CD4-positive, CD25-positive, alpha-beta regulatory T cell (primary cell): ENCODE results near the gene ZNF276. TPM values are rescaled to one million over a fixed set of nuclear protein-coding genes. Genes with fewer than 3 reads are reported as not detected.
"Not testable (repeated sequence)": the region's sequence is repeated elsewhere in the genome, so short reads cannot be mapped to it uniquely, and the experiment has no call there.

ENCODE experiments used
- ATAC-seq, 2 donors: fragments of 150-1000 bp; cut with Tn5 transposase; one replicate each; pipeline ENCODE4 v1.10.0; 2021; ENCODE audit warnings: low read depth in 2 of 2, moderate number of reproducible peaks in 2 of 2, moderate library complexity in 1 of 2
- DNase-seq, 3 donors: peaks; one replicate each; pipeline versions ENCODE4 v3.0.0 to v3.0.0-alpha.2; 2012 to 2022; ENCODE audit warnings: mixed read lengths in 1 of 3
- H3K27ac ChIP-seq: one replicate; pipeline ENCODE4 v1.7.0; 2013; ENCODE audit warnings: mild to moderate bottlenecking, low read length; ENCODE audit not compliant: insufficient read depth, poor library complexity, severe bottlenecking
- H3K27me3 ChIP-seq: one replicate; pipeline ENCODE4 v1.7.0; 2013; ENCODE audit warnings: low read length; ENCODE audit not compliant: control insufficient read depth, insufficient read depth
- H3K36me3 ChIP-seq: one replicate; pipeline ENCODE4 v1.7.0; 2013; ENCODE audit warnings: mild to moderate bottlenecking, low read length, moderate library complexity; ENCODE audit not compliant: control insufficient read depth, insufficient read depth
- H3K4me1 ChIP-seq: 2 replicates; pipeline ENCODE4 v1.7.0; 2013; ENCODE audit warnings: mild to moderate bottlenecking, low read length; ENCODE audit not compliant: insufficient read depth, control insufficient read depth, poor library complexity, severe bottlenecking
- H3K4me3 ChIP-seq: one replicate; pipeline ENCODE4 v1.7.0; 2013; ENCODE audit warnings: low read depth, mild to moderate bottlenecking, low read length, moderate library complexity
- H3K9me3 ChIP-seq, 2 experiments: 1 replicate in 1 of 2; 2 replicates in 1 of 2; pipeline ENCODE4 v1.7.0; 2013; ENCODE audit warnings: low read length in 2 of 2, mild to moderate bottlenecking in 1 of 2, moderate library complexity in 1 of 2; ENCODE audit not compliant: control insufficient read depth in 2 of 2
- H3K27ac Mint-ChIP-seq, 3 donors: one replicate each; pipeline ENCODE4 v1.8.0; 2020 to 2022; ENCODE audit warnings: mild to moderate bottlenecking in 3 of 3, mixed read lengths in 3 of 3, moderate library complexity in 2 of 3
- H3K27me3 Mint-ChIP-seq: one replicate; pipeline ENCODE4 v1.8.0; 2022; ENCODE audit warnings: mild to moderate bottlenecking, mixed read lengths
- H3K36me3 Mint-ChIP-seq: one replicate; pipeline ENCODE4 v1.8.0; 2020; ENCODE audit warnings: mixed read lengths
- H3K4me1 Mint-ChIP-seq, 4 donors: one replicate each; pipeline ENCODE4 v1.8.0; 2020 to 2022; ENCODE audit warnings: mixed read lengths in 4 of 4, mild to moderate bottlenecking in 1 of 4
- H3K4me3 Mint-ChIP-seq, 4 donors: one replicate each; pipeline ENCODE4 v1.8.0; 2020 to 2022; ENCODE audit warnings: mild to moderate bottlenecking in 4 of 4, mixed read lengths in 4 of 4, moderate library complexity in 3 of 4
- H3K9me3 Mint-ChIP-seq, 7 donors: one replicate each; pipeline ENCODE4 v1.8.0; 2020 to 2022; ENCODE audit warnings: mixed read lengths in 7 of 7, mild to moderate bottlenecking in 3 of 7, moderate library complexity in 2 of 7
- polyA plus RNA-seq, 4 donors: library from polyadenylated mRNA; unstranded; fragments of 300-500 nt; fragmentation: Illumina TruSeq; gene quantifications; one replicate each; pipeline ENCODE4 v1.2.3, GENCODE V29; 2021
- total RNA-seq: library from RNA; stranded (reverse); gene quantifications from one replicate; pipeline ENCODE4 v1.2.3, GENCODE V29; 2022

The ZNF276 gene, protein sequence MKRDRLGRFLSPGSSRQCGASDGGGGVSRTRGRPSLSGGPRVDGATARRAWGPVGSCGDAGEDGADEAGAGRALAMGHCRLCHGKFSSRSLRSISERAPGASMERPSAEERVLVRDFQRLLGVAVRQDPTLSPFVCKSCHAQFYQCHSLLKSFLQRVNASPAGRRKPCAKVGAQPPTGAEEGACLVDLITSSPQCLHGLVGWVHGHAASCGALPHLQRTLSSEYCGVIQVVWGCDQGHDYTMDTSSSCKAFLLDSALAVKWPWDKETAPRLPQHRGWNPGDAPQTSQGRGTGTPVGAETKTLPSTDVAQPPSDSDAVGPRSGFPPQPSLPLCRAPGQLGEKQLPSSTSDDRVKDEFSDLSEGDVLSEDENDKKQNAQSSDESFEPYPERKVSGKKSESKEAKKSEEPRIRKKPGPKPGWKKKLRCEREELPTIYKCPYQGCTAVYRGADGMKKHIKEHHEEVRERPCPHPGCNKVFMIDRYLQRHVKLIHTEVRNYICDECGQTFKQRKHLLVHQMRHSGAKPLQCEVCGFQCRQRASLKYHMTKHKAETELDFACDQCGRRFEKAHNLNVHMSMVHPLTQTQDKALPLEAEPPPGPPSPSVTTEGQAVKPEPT
- total RNA-seq (108 TPM), polyA plus RNA-seq (10 to 100 TPM; 15.5 to 20.9 (median 19.7) TPM)

DNA sequence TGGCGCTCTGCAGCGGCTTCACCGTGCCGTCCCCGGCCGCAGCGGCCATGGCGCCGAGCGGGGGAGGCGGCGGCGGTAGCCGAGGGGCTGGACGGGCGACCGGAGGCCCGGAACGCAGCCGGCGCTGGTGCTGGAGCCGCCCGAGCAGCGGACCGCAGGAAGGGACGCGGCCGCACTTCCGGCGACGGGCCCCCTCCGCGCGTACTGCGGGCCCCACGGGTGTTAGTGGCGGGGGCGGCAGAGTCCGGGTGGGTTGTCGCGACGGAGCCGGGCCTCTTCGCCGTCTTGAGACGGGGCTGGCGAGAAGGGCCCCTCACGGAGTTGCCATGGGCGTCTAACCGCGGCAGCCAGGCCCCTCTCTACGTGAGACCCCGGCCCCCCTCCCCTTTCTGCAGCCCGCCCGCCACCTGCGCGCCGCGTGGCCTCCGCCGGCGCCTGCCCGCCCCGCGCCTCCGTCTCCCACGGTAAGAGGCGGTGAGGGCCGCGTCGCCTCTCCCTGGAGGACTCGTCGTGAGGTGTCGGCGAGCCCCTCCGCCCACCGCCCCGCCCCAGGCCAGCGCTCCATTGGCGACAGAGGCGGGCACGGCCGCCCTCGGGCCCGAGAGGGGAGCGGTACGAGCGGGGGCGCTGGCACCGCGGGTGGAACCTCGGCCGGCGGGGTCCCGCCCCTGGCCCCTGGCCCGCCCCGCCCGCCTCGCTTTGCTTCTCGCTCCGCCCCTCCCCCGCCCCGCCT lies at the start of gene ZNF276, which contains the start of gene VPS9D1:
Gene ZNF276, plus strand, starts transcription at position 725 of the 733 bp plus-strand sequence. CDS start 104 bp downstream, outside the sequence.
Gene VPS9D1, minus strand, starts transcription at position 86 of the 733 bp plus-strand sequence. Its CDS starts 37 bp downstream, at position 49.
- Histone ChIP-seq H3K27me3 (no peaks in the 10 kb centered on the region), H3K4me1 (peaks cover 56% of the 10 kb centered on the region), H3K9me3 (no peaks in the 10 kb centered on the region), H3K27ac (peak within 1 kb of the TSS; percentile 89), H3K4me3 (peak within 1 kb of the TSS; percentile 75), H3K36me3 (peaks cover 19% of the 10 kb centered on the region)
- Mint-ChIP-seq H3K4me3 (peak within 1 kb of the TSS; percentile 94 to 100 (median 98)), H3K27me3 (peaks cover 14% of the 10 kb centered on the region), H3K27ac (peak within 1 kb of the TSS; percentile 96 to 99 (median 97)), H3K9me3 (peaks cover 0 to 2% (median 0%) of the 10 kb centered on the region in 7 donors), H3K36me3 (peaks cover 9% of the 10 kb centered on the region), H3K4me1 (peaks cover 0 to 43% (median 17%) of the 10 kb centered on the region in 4 donors)
- peak; percentile 76 to 84 (median 83) for DNase-seq
- peak; percentile 37 to 51 for ATAC-seq

DNA sequence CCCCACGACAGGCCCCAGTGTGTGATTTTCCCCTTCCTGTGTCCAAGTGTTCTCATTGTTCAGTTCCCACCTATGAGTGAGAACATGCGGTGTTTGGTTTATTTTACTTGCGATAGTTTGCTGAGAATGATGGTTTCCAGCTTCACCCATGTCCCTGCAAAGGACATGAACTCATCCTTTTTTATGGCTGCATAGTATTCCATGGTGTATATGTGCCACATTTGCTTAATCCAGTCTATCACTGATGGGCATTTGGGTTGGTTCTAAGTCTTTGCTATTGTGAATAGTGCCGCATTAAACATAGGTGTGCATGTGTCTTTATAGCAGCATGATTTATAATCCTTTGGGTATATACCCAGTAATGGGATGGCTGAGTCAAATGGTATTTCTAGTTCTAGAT lies 49.8 kb upstream of the ZNF276 start:
- H3K27me3 Mint-ChIP-seq, H3K36me3 Mint-ChIP-seq, H3K9me3 Mint-ChIP-seq, H3K4me1 ChIP-seq, H3K36me3 ChIP-seq, H3K9me3 ChIP-seq, H3K27ac Mint-ChIP-seq, H3K4me1 Mint-ChIP-seq, H3K27me3 ChIP-seq, DNase-seq, ATAC-seq, H3K27ac ChIP-seq, H3K4me3 ChIP-seq: not testable (repeated sequence)
- H3K4me3 Mint-ChIP-seq: peak overlapping the region in 1 of 4 donors; percentile 2

DNA sequence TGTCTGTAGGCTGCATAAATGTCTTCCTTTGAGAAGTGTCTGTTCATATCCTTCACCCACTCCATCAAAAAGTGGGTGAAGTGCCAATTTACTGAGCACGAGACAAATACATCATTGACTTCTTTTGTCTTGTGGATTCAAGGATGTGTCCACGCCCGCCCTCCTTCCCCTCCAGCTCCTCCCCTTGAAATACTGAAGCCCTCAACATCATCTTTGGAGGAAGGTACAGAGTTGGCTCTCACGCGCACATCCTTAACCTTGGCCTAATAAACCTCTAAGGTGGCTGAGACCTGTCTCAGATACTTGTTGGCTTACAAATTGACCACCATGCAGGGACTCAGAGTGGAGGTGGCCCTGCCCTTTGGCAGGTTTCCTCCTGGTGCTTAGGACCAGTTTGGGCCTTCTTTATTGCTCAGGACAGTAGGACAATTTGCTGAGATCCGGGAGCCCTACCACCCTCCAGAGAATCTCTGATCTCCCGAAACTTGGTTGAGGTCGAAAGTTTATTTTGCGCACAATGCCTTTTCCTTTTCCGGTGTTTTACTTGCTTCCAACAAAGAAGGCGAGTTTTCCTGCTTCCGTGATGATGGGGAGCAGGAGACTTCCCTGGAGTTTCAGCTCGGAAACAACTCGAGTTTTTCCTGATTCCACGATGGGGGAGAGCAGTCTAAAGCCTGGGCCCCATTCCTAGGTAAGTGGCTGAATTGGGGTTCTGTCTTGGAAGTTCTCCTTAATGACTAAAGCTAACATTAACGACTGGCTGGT lies 49.0 kb upstream of the ZNF276 start:
- Histone ChIP-seq H3K36me3 (no peaks in the 10 kb centered on the region), H3K4me1 (no peaks in the 10 kb centered on the region), H3K9me3 (no peaks in the 10 kb centered on the region), H3K4me3 (no peak overlapping the region), H3K27me3 (no peaks in the 10 kb centered on the region), H3K27ac (no peak overlapping the region)
- peaks cover 0 to 6% (median 2%) of the 10 kb centered on the region in 4 donors for H3K4me1 Mint-ChIP-seq
- no peaks in the 10 kb centered on the region for H3K27me3 Mint-ChIP-seq
- no peaks in the 10 kb centered on the region for H3K9me3 Mint-ChIP-seq
- no peaks in the 10 kb centered on the region for H3K36me3 Mint-ChIP-seq
- ATAC-seq (no peak), DNase-seq (no peak)
- H3K27ac Mint-ChIP-seq: no peak overlapping the region
- H3K4me3 Mint-ChIP-seq: no peak overlapping the region

DNA sequence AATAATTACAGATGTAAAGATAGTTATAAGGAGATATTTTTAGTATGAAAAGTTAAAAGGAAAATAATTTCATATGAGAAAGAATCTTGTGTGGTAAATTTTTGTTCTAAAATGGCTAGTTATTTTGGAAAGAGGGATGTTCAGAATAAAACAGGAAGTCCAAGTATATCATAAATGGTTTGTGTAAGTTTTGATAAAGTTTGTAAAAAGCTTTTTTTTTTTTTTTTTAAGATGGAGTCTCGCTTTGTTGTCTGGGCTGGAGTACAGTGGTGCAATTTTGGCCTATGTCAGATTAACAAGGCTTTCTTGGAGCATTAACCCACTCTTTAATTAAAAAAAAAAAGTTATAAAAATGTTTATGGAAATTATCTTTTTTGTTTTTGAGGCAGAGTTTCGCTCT lies 43.1 kb upstream of the ZNF276 start:
- no peaks in the 10 kb centered on the region for H3K27me3 Mint-ChIP-seq
- H3K4me3 ChIP-seq: no peak overlapping the region
- no peak overlapping the region for H3K4me3 Mint-ChIP-seq
- no peaks in the 10 kb centered on the region for H3K9me3 ChIP-seq
- H3K9me3 Mint-ChIP-seq: peaks cover 0 to 2% (median 0%) of the 10 kb centered on the region in 7 donors
- no peak overlapping the region for H3K27ac Mint-ChIP-seq
- H3K4me1 ChIP-seq: no peaks in the 10 kb centered on the region
- no peaks in the 10 kb centered on the region for H3K36me3 Mint-ChIP-seq
- no peaks in the 10 kb centered on the region for H3K4me1 Mint-ChIP-seq
- H3K36me3 ChIP-seq: no peaks in the 10 kb centered on the region
- H3K27ac ChIP-seq: no peak overlapping the region
- no peaks in the 10 kb centered on the region for H3K27me3 ChIP-seq
- no peak for DNase-seq
- no peak for ATAC-seq

DNA sequence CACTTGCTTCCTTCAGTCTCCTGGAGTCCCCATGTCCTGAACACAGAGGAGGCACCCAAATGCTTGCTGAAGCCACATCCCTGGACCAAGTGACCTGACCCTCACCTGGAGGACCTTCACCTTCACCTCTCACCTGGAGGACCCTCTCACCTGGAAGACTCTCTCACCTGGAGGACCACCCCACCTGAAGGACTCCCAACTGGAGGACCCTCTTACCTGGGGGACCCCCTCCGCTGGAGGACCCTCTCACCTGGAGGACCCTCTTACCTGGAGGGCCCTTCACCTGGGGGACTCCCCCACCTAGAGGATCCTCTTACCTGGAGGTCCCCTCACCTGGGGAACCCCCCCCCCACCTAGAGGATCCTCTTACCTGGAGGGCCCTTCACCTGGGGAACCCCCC lies 35.4 kb upstream of the ZNF276 start:
- peak overlapping the region in 1 of 3 donors; percentile 69 for H3K27ac Mint-ChIP-seq
- no peak overlapping the region for H3K4me3 ChIP-seq
- peak overlapping the region; percentile 86 for H3K27ac ChIP-seq
- H3K36me3 ChIP-seq: peaks cover 10% of the 10 kb centered on the region
- DNase-seq (no peak), ATAC-seq (no peak)
- no peaks in the 10 kb centered on the region for H3K9me3 ChIP-seq
- H3K4me3 Mint-ChIP-seq: peak overlapping the region; percentile 32 to 95 (median 92)
- H3K36me3 Mint-ChIP-seq: peaks cover 10% of the 10 kb centered on the region
- H3K9me3 Mint-ChIP-seq: no peaks in the 10 kb centered on the region
- H3K4me1 Mint-ChIP-seq: peaks cover 0 to 27% (median 6%) of the 10 kb centered on the region in 4 donors
- peaks cover 15% of the 10 kb centered on the region for H3K4me1 ChIP-seq
- no peaks in the 10 kb centered on the region for H3K27me3 Mint-ChIP-seq
- no peaks in the 10 kb centered on the region for H3K27me3 ChIP-seq

DNA sequence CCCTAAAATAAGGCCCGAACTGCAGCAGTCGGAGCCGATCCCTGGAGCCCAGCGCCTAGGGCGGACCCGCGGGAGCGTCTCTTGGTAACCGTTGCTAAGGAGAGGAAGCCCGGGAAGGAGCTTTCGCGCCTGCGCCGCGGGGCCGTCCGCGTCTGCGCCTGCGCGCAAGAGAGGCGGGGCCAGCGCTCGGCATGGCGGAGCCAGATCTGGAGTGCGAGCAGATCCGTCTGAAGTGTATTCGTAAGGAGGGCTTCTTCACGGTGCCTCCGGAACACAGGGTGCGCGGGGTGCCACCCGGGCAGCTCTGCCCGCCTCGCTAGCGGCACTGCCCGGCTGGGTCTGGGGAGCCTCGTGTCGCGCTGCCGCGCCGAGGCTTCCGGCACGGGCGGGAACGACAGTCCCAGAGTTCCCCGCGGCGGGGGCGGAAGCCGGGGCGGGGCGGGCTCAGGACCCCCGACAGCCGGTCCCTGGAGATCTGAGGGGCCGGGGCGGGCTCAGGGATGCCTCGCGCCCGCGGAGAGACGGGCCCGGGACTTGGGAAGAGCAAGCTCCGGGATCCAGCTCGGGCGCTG lies 34.7 kb upstream of the ZNF276 start, which contains the start of gene CDK10:
Gene CDK10, plus strand, starts transcription at position 170 of the 572 bp plus-strand sequence. Its CDS starts 22 bp downstream, at position 192.
- peak within 1 kb of the TSS; percentile 92 to 95 (median 94) for H3K4me3 Mint-ChIP-seq
- Histone ChIP-seq H3K4me1 (peaks cover 15% of the 10 kb centered on the region), H3K4me3 (peak within 1 kb of the TSS; percentile 65), H3K27me3 (no peaks in the 10 kb centered on the region), H3K36me3 (peaks cover 15% of the 10 kb centered on the region), H3K9me3 (no peaks in the 10 kb centered on the region), H3K27ac (peak within 1 kb of the TSS; percentile 86)
- ATAC-seq (peak; percentile 86 to 91), DNase-seq (peak; percentile 85 to 89 (median 86))
- H3K9me3 Mint-ChIP-seq: no peaks in the 10 kb centered on the region
- no peaks in the 10 kb centered on the region for H3K27me3 Mint-ChIP-seq
- H3K36me3 Mint-ChIP-seq: peaks cover 10% of the 10 kb centered on the region
- peaks cover 0 to 27% (median 6%) of the 10 kb centered on the region in 4 donors for H3K4me1 Mint-ChIP-seq
- H3K27ac Mint-ChIP-seq: peak within 1 kb of the TSS; percentile 83 to 93 (median 91)
